ENCODE data around the gene PDGFD.

GRCh38 chr11:103881584-103881983 is 282.4 kb downstream of the PDGFD start:
- TF ChIP-seq CTCF (IDR thresholded peaks at IDR 0.05) (no peak), POLR2A (IDR thresholded peaks at IDR 0.05) (no peak)

Measured in thyroid gland (tissue), 4 donors.